Esophagus (tissue), 2 donors: Measurements from ENCODE around the gene DUSP10. TPM values are rescaled to one million over a fixed set of nuclear protein-coding genes. Genes with fewer than 3 reads are reported as not detected.
A peak's percentile ranks its signal among the peaks of the same experiment; 100 is the strongest.

Source experiments
- H3K27ac ChIP-seq, 2 donors: one replicate each; pipeline ENCODE4 v1.5.1; 2013; ENCODE audit warnings: low read depth in 2 of 2, mild to moderate bottlenecking in 2 of 2, inconsistent platforms in 1 of 2, low read length in 1 of 2, moderate library complexity in 1 of 2
- H3K27me3 ChIP-seq, 2 donors: one replicate each; pipeline ENCODE4 v1.6.1; 2013; ENCODE audit warnings: low read length in 2 of 2, control low read depth in 1 of 2, mild to moderate bottlenecking in 1 of 2; ENCODE audit not compliant: insufficient read depth in 2 of 2, control insufficient read depth in 1 of 2
- H3K36me3 ChIP-seq, 2 donors: one replicate each; pipeline ENCODE4 v1.6.1; 2013; ENCODE audit warnings: low read length in 1 of 2; ENCODE audit not compliant: control insufficient read depth in 2 of 2, insufficient read depth in 2 of 2
- H3K4me1 ChIP-seq, 2 donors: one replicate each; pipeline ENCODE4 v1.6.1; 2013; ENCODE audit warnings: low read length in 1 of 2; ENCODE audit not compliant: control insufficient read depth in 2 of 2, insufficient read depth in 2 of 2
- H3K4me3 ChIP-seq, 2 donors: one replicate each; pipeline ENCODE4 v1.5.1; 2013; ENCODE audit warnings: low read length in 2 of 2, mild to moderate bottlenecking in 2 of 2, low read depth in 1 of 2, moderate library complexity in 1 of 2
- H3K9me3 ChIP-seq, 2 donors: one replicate each; pipeline ENCODE4 v1.6.1; 2013; ENCODE audit warnings: mild to moderate bottlenecking in 2 of 2, low read depth in 1 of 2, low read length in 1 of 2, moderate library complexity in 1 of 2; ENCODE audit not compliant: control insufficient read depth in 2 of 2, insufficient read depth in 1 of 2
- WGBS, 2 donors: extraction: QIAGEN DNeasy Blood & Tissue Kit; methylation state at CpG; one replicate each; pipeline ENCODE4 v1.1.7; 2013; 5-methylcytosine and 5-hydroxymethylcytosine counted together
- polyA plus RNA-seq, 2 donors: library from polyadenylated mRNA; stranded (reverse); fragments of 200-250 nt; gene quantifications; one replicate each; pipeline ENCODE4 v1.2.3, GENCODE V29; 2013
- donor health status: healthy with polysubstance abuse.
- donor health status: Bipolar disorder and iron deficiency.

Gene DUSP10
- polyA plus RNA-seq, 2 donors, result 2.0 to 4.7 TPM

- no peak overlapping the region for H3K4me3 ChIP-seq
- H3K27me3 ChIP-seq, result no peaks in the 10 kb centered on the region
- WGBS, 2 donors, result 91 to 93% methylated on average over 1 of the region's 1 CpG
- H3K36me3 ChIP-seq, result no peaks in the 10 kb centered on the region
- no peaks in the 10 kb centered on the region for H3K9me3 ChIP-seq
- no peak overlapping the region for H3K27ac ChIP-seq
- H3K4me1 ChIP-seq, result peaks cover 0 to 5% of the 10 kb centered on the region in 2 donors
These were observed 37.9 kb upstream of the DUSP10 start for GRCh38 chr1:221779771-221780170.

GRCh38 chr1:221778535-221779142 lies 36.8 kb upstream of the DUSP10 start:
- Histone ChIP-seq H3K9me3 (no peaks in the 10 kb centered on the region), H3K36me3 (no peaks in the 10 kb centered on the region), H3K4me1 (peaks cover 0 to 3% of the 10 kb centered on the region in 2 donors), H3K4me3 (no peak overlapping the region), H3K27ac (no peak overlapping the region), H3K27me3 (no peaks in the 10 kb centered on the region)
- 75 to 79% methylated on average over 8 of the region's 8 CpGs for WGBS, 2 donors

- no peaks in the 10 kb centered on the region for H3K27me3 ChIP-seq
- no peak overlapping the region for H3K4me3 ChIP-seq
- no peaks in the 10 kb centered on the region for H3K9me3 ChIP-seq
- H3K4me1 ChIP-seq, result peaks cover 0 to 3% of the 10 kb centered on the region in 2 donors
- H3K36me3 ChIP-seq, result no peaks in the 10 kb centered on the region
- 79 to 80% methylated on average over 3 of the region's 3 CpGs for WGBS, 2 donors
- peak overlapping the region in 1 of 2 donors; percentile 9 for H3K27ac ChIP-seq
These were observed 36.2 kb upstream of the DUSP10 start for GRCh38 chr1:221778125-221778524.

- Histone ChIP-seq H3K4me3 (no peak overlapping the region), H3K36me3 (no peaks in the 10 kb centered on the region), H3K27me3 (no peaks in the 10 kb centered on the region), H3K4me1 (peaks cover 0 to 3% of the 10 kb centered on the region in 2 donors), H3K9me3 (no peaks in the 10 kb centered on the region), H3K27ac (no peak overlapping the region)
- 77 to 86% methylated on average over 8 of the region's 8 CpGs for WGBS, 2 donors
These were observed 35.7 kb upstream of the DUSP10 start for GRCh38 chr1:221777431-221778072.

- Histone ChIP-seq H3K27me3 (no peaks in the 10 kb centered on the region), H3K27ac (no peak overlapping the region), H3K4me3 (no peak overlapping the region), H3K9me3 (no peaks in the 10 kb centered on the region), H3K36me3 (no peaks in the 10 kb centered on the region), H3K4me1 (peaks cover 0 to 3% of the 10 kb centered on the region in 2 donors)
- WGBS, 2 donors, result 57 to 66% methylated on average over 5 of the region's 5 CpGs
These were observed 34.8 kb upstream of the DUSP10 start for GRCh38 chr1:221776495-221777301.

GRCh38 chr1:221775206-221775605 lies 33.3 kb upstream of the DUSP10 start:
- Histone ChIP-seq H3K4me1 (peaks cover 0 to 3% of the 10 kb centered on the region in 2 donors), H3K27me3 (no peaks in the 10 kb centered on the region), H3K9me3 (no peaks in the 10 kb centered on the region), H3K27ac (no peak overlapping the region), H3K36me3 (no peaks in the 10 kb centered on the region), H3K4me3 (no peak overlapping the region)
- 71 to 72% methylated on average over 4 of the region's 4 CpGs for WGBS, 2 donors

- 70 to 76% methylated on average over 8 of the region's 8 CpGs for WGBS, 2 donors
- H3K4me3 ChIP-seq, result no peak overlapping the region
- H3K27ac ChIP-seq, result no peak overlapping the region
- no peaks in the 10 kb centered on the region for H3K36me3 ChIP-seq
- peaks cover 0 to 3% of the 10 kb centered on the region in 2 donors for H3K4me1 ChIP-seq
- H3K27me3 ChIP-seq, result no peaks in the 10 kb centered on the region
- H3K9me3 ChIP-seq, result no peaks in the 10 kb centered on the region
These were observed 32.4 kb upstream of the DUSP10 start for GRCh38 chr1:221774054-221774842.

GRCh38 chr1:221773383-221773782 lies 31.5 kb upstream of the DUSP10 start:
- H3K27me3 ChIP-seq, result no peaks in the 10 kb centered on the region
- no peaks in the 10 kb centered on the region for H3K9me3 ChIP-seq
- 74 to 93% methylated on average over 2 of the region's 2 CpGs for WGBS, 2 donors
- H3K4me3 ChIP-seq, result no peak overlapping the region
- no peak overlapping the region for H3K27ac ChIP-seq
- H3K36me3 ChIP-seq, result no peaks in the 10 kb centered on the region
- peaks cover 0 to 3% of the 10 kb centered on the region in 2 donors for H3K4me1 ChIP-seq

GRCh38 chr1:221772117-221772516 lies 30.2 kb upstream of the DUSP10 start:
- no peaks in the 10 kb centered on the region for H3K27me3 ChIP-seq
- 72 to 74% methylated on average over 3 of the region's 3 CpGs for WGBS, 2 donors
- no peaks in the 10 kb centered on the region for H3K36me3 ChIP-seq
- H3K4me3 ChIP-seq, result no peak overlapping the region
- no peak overlapping the region for H3K27ac ChIP-seq
- no peaks in the 10 kb centered on the region for H3K9me3 ChIP-seq
- peaks cover 0 to 3% of the 10 kb centered on the region in 2 donors for H3K4me1 ChIP-seq
